HEK293 (cell line): ENCODE results near the gene CCDC136.

Experiments
- BCL6B ChIP-seq: fragments of 450-650 bp; formaldehyde crosslinking; IDR thresholded peaks from 2 replicates; pipeline ENCODE4 v1.5.1; 2017; ENCODE audit warnings: missing biosample characterization, missing genetic modification characterization
- CTCF ChIP-seq: fragments of 450-650 bp; formaldehyde crosslinking; IDR thresholded peaks from 2 replicates; pipeline ENCODE4 v1.5.1; 2016; ENCODE audit warnings: missing biosample characterization, missing genetic modification characterization
- IKZF3 ChIP-seq: fragments of 450-650 bp; IDR thresholded peaks from 2 replicates; pipeline ENCODE4 v1.5.0; 2018; ENCODE audit warnings: missing biosample characterization, mild to moderate bottlenecking, missing genetic modification characterization, moderate library complexity
- KLF16 ChIP-seq: fragments of 450-650 bp; formaldehyde crosslinking; IDR thresholded peaks from 2 replicates; pipeline ENCODE4 v1.5.1; 2017; ENCODE audit warnings: missing biosample characterization, missing genetic modification characterization
- REST ChIP-seq: fragments of 450-650 bp; formaldehyde crosslinking; IDR thresholded peaks from 2 replicates; pipeline ENCODE4 v1.5.1; 2016; ENCODE audit warnings: missing biosample characterization, missing genetic modification characterization
- SALL2 ChIP-seq: fragments of 450-650 bp; formaldehyde crosslinking; IDR thresholded peaks from 2 replicates; pipeline ENCODE4 v1.5.0; 2017; ENCODE audit warnings: missing biosample characterization, mild to moderate bottlenecking, missing genetic modification characterization, borderline replicate concordance
- ZBTB11 ChIP-seq: fragments of 450-650 bp; formaldehyde crosslinking; conservative IDR thresholded peaks from 2 replicates; pipeline ENCODE4 v1.5.1; 2016; ENCODE audit warnings: low read depth, missing biosample characterization, missing genetic modification characterization
- ZBTB49 ChIP-seq: fragments of 450-650 bp; formaldehyde crosslinking; IDR thresholded peaks from 2 replicates; pipeline ENCODE4 v1.5.1; 2016; ENCODE audit warnings: missing biosample characterization, missing genetic modification characterization, low read depth
- ZFP3 ChIP-seq: fragments of 450-650 bp; formaldehyde crosslinking; IDR thresholded peaks from 2 replicates; pipeline ENCODE4 v1.5.1; 2016; ENCODE audit warnings: low read depth, missing biosample characterization, missing genetic modification characterization
- ZNF148 ChIP-seq: fragments of 450-650 bp; formaldehyde crosslinking; IDR thresholded peaks from 2 replicates; pipeline ENCODE4 v1.5.0; 2017; ENCODE audit warnings: missing biosample characterization, missing genetic modification characterization, borderline replicate concordance
- ZNF391 ChIP-seq: fragments of 450-650 bp; formaldehyde crosslinking; IDR thresholded peaks from 2 replicates; pipeline ENCODE4 v1.5.1; 2016; ENCODE audit warnings: low read depth, missing biosample characterization, missing genetic modification characterization, borderline replicate concordance
- ZNF544 ChIP-seq: fragments of 450-650 bp; formaldehyde crosslinking; IDR thresholded peaks from 2 replicates; pipeline ENCODE4 v1.5.0; 2017; ENCODE audit warnings: missing biosample characterization, missing genetic modification characterization
- ZNF548 ChIP-seq: fragments of 450-650 bp; formaldehyde crosslinking; IDR thresholded peaks from 2 replicates; pipeline ENCODE4 v1.5.1; 2016; ENCODE audit warnings: missing biosample characterization, missing genetic modification characterization
- ZNF558 ChIP-seq: fragments of 450-650 bp; formaldehyde crosslinking; IDR thresholded peaks from 2 replicates; pipeline ENCODE4 v1.5.1; 2016; ENCODE audit warnings: missing biosample characterization, missing genetic modification characterization
- ZNF610 ChIP-seq: fragments of 450-650 bp; formaldehyde crosslinking; IDR thresholded peaks from 2 replicates; pipeline ENCODE4 v1.5.1; 2016; ENCODE audit warnings: missing biosample characterization, missing genetic modification characterization, borderline replicate concordance
- ZNF626 ChIP-seq: fragments of 450-650 bp; sonication (Bioruptor Pico); formaldehyde crosslinking; IDR thresholded peaks from 2 replicates; pipeline ENCODE4 v1.5.1; 2018; ENCODE audit warnings: missing biosample characterization, missing genetic modification characterization, inconsistent platforms
- ZNF76 ChIP-seq: fragments of 450-650 bp; formaldehyde crosslinking; IDR thresholded peaks from 2 replicates; pipeline ENCODE4; 2016; ENCODE audit warnings: low read depth, missing biosample characterization, missing genetic modification characterization, borderline replicate concordance
- ZNF768 ChIP-seq: fragments of 450-650 bp; formaldehyde crosslinking; IDR thresholded peaks from 2 replicates; pipeline ENCODE4 v1.5.1; 2018; ENCODE audit warnings: missing biosample characterization, mild to moderate bottlenecking, missing genetic modification characterization
- ZSCAN4 ChIP-seq: fragments of 450-650 bp; formaldehyde crosslinking; IDR thresholded peaks from 2 replicates; pipeline ENCODE4 v1.5.1; 2017; ENCODE audit warnings: missing biosample characterization, missing genetic modification characterization

Gene CCDC136

GRCh38 chr7:128783143-128783861 is 8.5 kb upstream of the CCDC136 start (continued):
- no peak for TF ChIP-seq ZBTB11 (tag by site-specific recombination)
- 0 out of 2 replicates have a peak, but pooled peaks have one; percentile 54 for TF ChIP-seq ZNF148 (tag by site-specific recombination)
- TF ChIP-seq ZNF768 (tag by site-specific recombination), result no peak
- TF ChIP-seq IKZF3 (tag by site-specific recombination), result peak; percentile 49; the same call in 1 of the 2 replicates
- peak; percentile 57 for TF ChIP-seq ZFP3 (tag by site-specific recombination)
- peak; percentile 74; the same call in 1 of the 2 replicates for TF ChIP-seq ZNF610
- TF ChIP-seq ZNF626, result 0 out of 2 replicates have a peak, but pooled peaks have one; percentile 55
- TF ChIP-seq KLF16 (tag by site-specific recombination), result peak; percentile 88
- peak; percentile 39; the same call in 1 of the 2 replicates for TF ChIP-seq ZSCAN4 (tag by site-specific recombination)
- TF ChIP-seq ZNF544 (tag by site-specific recombination), result no peak
- TF ChIP-seq ZBTB49 (tag by site-specific recombination), result no peak
- peak; percentile 60; the same call in 1 of the 2 replicates for TF ChIP-seq ZNF548 (tag by site-specific recombination)
- TF ChIP-seq ZNF558 (tag by site-specific recombination), result peak; percentile 20; the same call in 1 of the 2 replicates
- no peak for TF ChIP-seq ZNF391 (tag by site-specific recombination)
- TF ChIP-seq SALL2 (tag by site-specific recombination), result 0 out of 2 replicates have a peak, but pooled peaks have one; percentile 77
- peak; percentile 49; the same call in 1 of the 2 replicates for TF ChIP-seq REST
- no peak for TF ChIP-seq BCL6B (tag by site-specific recombination)
- no peak for TF ChIP-seq CTCF (tag by site-specific recombination)
- TF ChIP-seq ZNF76 (tag by site-specific recombination), result peak; percentile 54; the same call in 1 of the 2 replicates
